ENCODE measurements around the gene ARHGAP42.

GRCh38 chr11:100805506-100806199, 118.6 kb downstream of the ARHGAP42 start:
- no peak for TF ChIP-seq POLR2AphosphoS5 (IDR thresholded peaks at IDR 0.05; ENCODE audit: low read depth, low read length)
- no peak for TF ChIP-seq CTCF (IDR thresholded peaks at IDR 0.05)
- TF ChIP-seq, protein P1, sequence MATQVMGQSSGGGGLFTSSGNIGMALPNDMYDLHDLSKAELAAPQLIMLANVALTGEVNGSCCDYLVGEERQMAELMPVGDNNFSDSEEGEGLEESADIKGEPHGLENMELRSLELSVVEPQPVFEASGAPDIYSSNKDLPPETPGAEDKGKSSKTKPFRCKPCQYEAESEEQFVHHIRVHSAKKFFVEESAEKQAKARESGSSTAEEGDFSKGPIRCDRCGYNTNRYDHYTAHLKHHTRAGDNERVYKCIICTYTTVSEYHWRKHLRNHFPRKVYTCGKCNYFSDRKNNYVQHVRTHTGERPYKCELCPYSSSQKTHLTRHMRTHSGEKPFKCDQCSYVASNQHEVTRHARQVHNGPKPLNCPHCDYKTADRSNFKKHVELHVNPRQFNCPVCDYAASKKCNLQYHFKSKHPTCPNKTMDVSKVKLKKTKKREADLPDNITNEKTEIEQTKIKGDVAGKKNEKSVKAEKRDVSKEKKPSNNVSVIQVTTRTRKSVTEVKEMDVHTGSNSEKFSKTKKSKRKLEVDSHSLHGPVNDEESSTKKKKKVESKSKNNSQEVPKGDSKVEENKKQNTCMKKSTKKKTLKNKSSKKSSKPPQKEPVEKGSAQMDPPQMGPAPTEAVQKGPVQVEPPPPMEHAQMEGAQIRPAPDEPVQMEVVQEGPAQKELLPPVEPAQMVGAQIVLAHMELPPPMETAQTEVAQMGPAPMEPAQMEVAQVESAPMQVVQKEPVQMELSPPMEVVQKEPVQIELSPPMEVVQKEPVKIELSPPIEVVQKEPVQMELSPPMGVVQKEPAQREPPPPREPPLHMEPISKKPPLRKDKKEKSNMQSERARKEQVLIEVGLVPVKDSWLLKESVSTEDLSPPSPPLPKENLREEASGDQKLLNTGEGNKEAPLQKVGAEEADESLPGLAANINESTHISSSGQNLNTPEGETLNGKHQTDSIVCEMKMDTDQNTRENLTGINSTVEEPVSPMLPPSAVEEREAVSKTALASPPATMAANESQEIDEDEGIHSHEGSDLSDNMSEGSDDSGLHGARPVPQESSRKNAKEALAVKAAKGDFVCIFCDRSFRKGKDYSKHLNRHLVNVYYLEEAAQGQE (IDR thresholded peaks at IDR 0.05; ENCODE audit: insufficient read depth in 1 of 2, low read depth in 2 of 2, low read length in 1 of 2) = no peak

All from Panc1 (cell line).